SK-N-SH treated with all-trans-retinoic acid at 6 μM for 48 hours (cell line): ENCODE results near the gene MAP1B.

Experiments used
- ARNTL ChIP-seq: fragments of 450-650 bp; formaldehyde crosslinking; IDR thresholded peaks from 2 replicates; pipeline ENCODE4 v1.5.0; 2020; ENCODE audit warnings: low read depth, mild to moderate bottlenecking, moderate library complexity, borderline replicate concordance
- CSDC2 ChIP-seq: fragments of 250-450 bp; sonication (Bioruptor Pico); IDR thresholded peaks from 2 replicates; pipeline ENCODE4 v1.5.0; 2020; ENCODE audit warnings: mild to moderate bottlenecking, moderate library complexity
- ISL1 ChIP-seq: fragments of 250-450 bp; sonication (Bioruptor Pico); IDR thresholded peaks from 2 replicates; pipeline ENCODE4 v2.1.2; 2022; ENCODE audit warnings: mild to moderate bottlenecking, moderate library complexity
- TOX ChIP-seq: fragments of 250-450 bp; sonication (Bioruptor Pico); IDR thresholded peaks from 2 replicates; pipeline ENCODE4 v1.8.0; 2021; ENCODE audit warnings: mild to moderate bottlenecking, moderate library complexity, borderline replicate concordance
- ZC3H10 ChIP-seq: fragments of 250-450 bp; sonication (Bioruptor Pico); IDR thresholded peaks from 2 replicates; pipeline ENCODE4 v1.5.1; 2021; ENCODE audit warnings: mild to moderate bottlenecking, moderate library complexity
- TF ChIP-seq, protein P1 (sequence below): fragments of 250-450 bp; sonication (Bioruptor Pico); IDR thresholded peaks from 2 replicates; pipeline ENCODE4 v1.8.0; 2021; ENCODE audit warnings: low read depth, mild to moderate bottlenecking, moderate library complexity, borderline replicate concordance

DNA sequence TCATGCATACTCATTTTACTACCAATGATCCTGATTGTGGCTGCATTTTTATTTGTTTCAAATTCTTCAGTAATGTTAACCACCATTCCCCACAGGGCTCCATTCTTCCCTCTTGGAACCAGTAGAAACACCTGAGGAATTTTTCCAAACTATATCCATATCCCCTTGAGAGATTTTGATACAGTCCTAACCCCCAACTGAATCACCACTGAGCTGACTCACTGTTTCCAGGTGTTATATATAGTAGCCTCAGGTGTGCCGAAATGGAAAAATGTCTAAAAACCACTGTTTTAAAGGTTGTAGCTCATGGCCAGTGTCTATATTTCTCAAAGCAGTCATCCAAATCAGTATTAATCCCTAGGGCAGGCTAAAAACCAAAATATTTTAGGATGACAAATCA lies 127.6 kb downstream of the MAP1B start:
- TF ChIP-seq CSDC2: no peak
- TF ChIP-seq TOX: no peak
- TF ChIP-seq, protein P1, sequence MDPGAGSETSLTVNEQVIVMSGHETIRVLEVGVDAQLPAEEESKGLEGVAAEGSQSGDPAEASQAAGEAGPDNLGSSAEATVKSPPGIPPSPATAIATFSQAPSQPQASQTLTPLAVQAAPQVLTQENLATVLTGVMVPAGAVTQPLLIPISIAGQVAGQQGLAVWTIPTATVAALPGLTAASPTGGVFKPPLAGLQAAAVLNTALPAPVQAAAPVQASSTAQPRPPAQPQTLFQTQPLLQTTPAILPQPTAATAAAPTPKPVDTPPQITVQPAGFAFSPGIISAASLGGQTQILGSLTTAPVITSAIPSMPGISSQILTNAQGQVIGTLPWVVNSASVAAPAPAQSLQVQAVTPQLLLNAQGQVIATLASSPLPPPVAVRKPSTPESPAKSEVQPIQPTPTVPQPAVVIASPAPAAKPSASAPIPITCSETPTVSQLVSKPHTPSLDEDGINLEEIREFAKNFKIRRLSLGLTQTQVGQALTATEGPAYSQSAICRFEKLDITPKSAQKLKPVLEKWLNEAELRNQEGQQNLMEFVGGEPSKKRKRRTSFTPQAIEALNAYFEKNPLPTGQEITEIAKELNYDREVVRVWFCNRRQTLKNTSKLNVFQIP (CRISPR knock-in tag): no peak
- no peak for TF ChIP-seq ISL1 (CRISPR knock-in tag)
- no peak for TF ChIP-seq ZC3H10
- no peak for TF ChIP-seq ARNTL (CRISPR knock-in tag)
